ENCODE data around the gene USP48. TPM values are rescaled to one million over a fixed set of nuclear protein-coding genes. Genes with fewer than 3 reads are reported as not detected.

The USP48 gene
- total and polyA plus RNA-seq, 2 of the 4 experiments (the other 2 are of a cell fraction): 24.7 to 25.0 TPM

- Histone ChIP-seq H3K9me1 (ENCODE audit: insufficient read depth, low read length) (peaks cover 8% of the 10 kb centered on the region; the same call in 1 of the 2 replicates), H3K18ac (ENCODE audit: low read depth, low read length) (no peak overlapping the region), H2BK5ac (ENCODE audit: low read depth, low read length, poor library complexity, severe bottlenecking) (no peak overlapping the region), H3K56ac (ENCODE audit: extremely low read depth, insufficient read depth, low read length) (no peak overlapping the region), H3K4me1 (ENCODE audit: control insufficient read depth, insufficient read depth, low read length) (peaks cover 5% of the 10 kb centered on the region; the same call in 1 of the 2 replicates), H2AFZ (replicated peaks; ENCODE audit: low read length, poor library complexity) (no peak overlapping the region), H2BK120ac (ENCODE audit: low read depth, low read length) (no peak overlapping the region), H3K9ac (ENCODE audit: low read depth, low read length) (no peak overlapping the region), H3K27me3 (ENCODE audit: control insufficient read depth, insufficient read depth, low read length) (peaks cover 25% of the 10 kb centered on the region), H3K23ac (ENCODE audit: low read depth, low read length) (no peak overlapping the region), H4K91ac (ENCODE audit: insufficient read depth, low read depth, low read length) (no peak overlapping the region), H4K20me1 (ENCODE audit: insufficient read depth, low read length) (0 out of 2 replicates have a peak, but pooled peaks cover 5% of the 10 kb centered on the region), H3K14ac (replicated peaks; ENCODE audit: low read depth, low read length) (no peak overlapping the region), H3K4me2 (ENCODE audit: low read depth, low read length) (no peak overlapping the region), H4K5ac (ENCODE audit: low read depth, low read length) (no peak overlapping the region), H3K27ac (ENCODE audit: insufficient read depth, low read length) (no peak overlapping the region), H3K4ac (ENCODE audit: low read depth, low read length) (no peak overlapping the region), H3K9me3 (ENCODE audit: control insufficient read depth, insufficient read depth, low read length) (no peaks in the 10 kb centered on the region), H2BK15ac (ENCODE audit: low read depth, low read length) (no peak overlapping the region), H3K4me3 (ENCODE audit: insufficient read depth, low read depth, low read length) (no peak overlapping the region), H2AK5ac (ENCODE audit: low read depth, low read length) (no peak overlapping the region), H2AK9ac (replicated peaks; ENCODE audit: low read depth, low read length, poor library complexity) (no peak overlapping the region), H2BK20ac (ENCODE audit: low read depth, low read length) (no peak overlapping the region), H3K79me1 (ENCODE audit: low read depth in 1 of 2, low read length in 2 of 2) (no peaks in the 10 kb centered on the region), H3K36me3 (ENCODE audit: control insufficient read depth, insufficient read depth, low read length) (no peaks in the 10 kb centered on the region), H4K8ac (ENCODE audit: low read depth in 2 of 2, low read length in 2 of 2) (no peak overlapping the region)
- ATAC-seq (ENCODE audit: low read depth) (no peak), DNase-seq (no peak)
- BruUV-seq (replicated peaks): no TSS peak
- dilution Hi-C loops (cut with HindIII; ENCODE audit: low sequenced_read_pairs, unreplicated experiment): no loop called here
- POLR2A ChIA-PET (ENCODE audit: unreplicated experiment): no interaction called here
- in situ Hi-C loops (cut with MboI; ENCODE audit: low sequenced_read_pairs): no loop called here
- TF ChIP-seq MXI1 (IDR thresholded peaks at IDR 0.05; ENCODE audit: borderline replicate concordance, low read depth, low read length): no peak
- TF ChIP-seq BHLHE40 (IDR thresholded peaks at IDR 0.05; ENCODE audit: low read depth, low read length): no peak
- no peak for TF ChIP-seq RCOR1 (IDR thresholded peaks at IDR 0.05; ENCODE audit: insufficient replicate concordance, low read length)
- TF ChIP-seq, protein P1, sequence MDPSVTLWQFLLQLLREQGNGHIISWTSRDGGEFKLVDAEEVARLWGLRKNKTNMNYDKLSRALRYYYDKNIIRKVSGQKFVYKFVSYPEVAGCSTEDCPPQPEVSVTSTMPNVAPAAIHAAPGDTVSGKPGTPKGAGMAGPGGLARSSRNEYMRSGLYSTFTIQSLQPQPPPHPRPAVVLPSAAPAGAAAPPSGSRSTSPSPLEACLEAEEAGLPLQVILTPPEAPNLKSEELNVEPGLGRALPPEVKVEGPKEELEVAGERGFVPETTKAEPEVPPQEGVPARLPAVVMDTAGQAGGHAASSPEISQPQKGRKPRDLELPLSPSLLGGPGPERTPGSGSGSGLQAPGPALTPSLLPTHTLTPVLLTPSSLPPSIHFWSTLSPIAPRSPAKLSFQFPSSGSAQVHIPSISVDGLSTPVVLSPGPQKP (IDR thresholded peaks at IDR 0.05; ENCODE audit: borderline replicate concordance, low read depth, low read length): no peak
- TF ChIP-seq RFX5 (IDR thresholded peaks at IDR 0.05; ENCODE audit: low read depth, low read length): no peak
- intact Hi-C loops (cut with micrococcal nuclease): no loop called here
- 60% methylated on average over 4 of the region's 6 CpGs; no CpG with 5 or more reads in 1 of the 2 experiments for WGBS, 2 experiments (ENCODE audit: extremely low coverage in 2 of 2, insufficient read length in 1 of 2)
- CTCF ChIA-PET: no interaction called here
These were observed 141.4 kb downstream of the USP48 start for GRCh38 chr1:21641537-21641936.

Measured in IMR-90 (cell line).